Measurements from ENCODE around the gene FOXJ3. TPM values are rescaled to one million over a fixed set of nuclear protein-coding genes. Genes with fewer than 3 reads are reported as not detected.

FOXJ3 gene
- total RNA-seq, 6 donors from 2014 or later = 21.6 to 81.4 (median 39.3) TPM

- no peak overlapping the region for H3K4me3 ChIP-seq
- peaks cover 0 to 8% (median 0%) of the 10 kb centered on the region in 4 donors for H3K36me3 ChIP-seq
- H3K4me1 ChIP-seq = peaks cover 4 to 14% (median 9%) of the 10 kb centered on the region in 4 donors
- ATAC-seq (ENCODE audit: low FRiP score in 2 of 2) (peak in 1 of 2 donors; percentile 30), DNase-seq (no peak)
- no peak overlapping the region for H3K27ac ChIP-seq
- no peak for TF ChIP-seq EP300 (IDR thresholded peaks at IDR 0.05)
- TF ChIP-seq POLR2AphosphoS5 (IDR thresholded peaks at IDR 0.05) = no peak
- TF ChIP-seq, protein P1, sequence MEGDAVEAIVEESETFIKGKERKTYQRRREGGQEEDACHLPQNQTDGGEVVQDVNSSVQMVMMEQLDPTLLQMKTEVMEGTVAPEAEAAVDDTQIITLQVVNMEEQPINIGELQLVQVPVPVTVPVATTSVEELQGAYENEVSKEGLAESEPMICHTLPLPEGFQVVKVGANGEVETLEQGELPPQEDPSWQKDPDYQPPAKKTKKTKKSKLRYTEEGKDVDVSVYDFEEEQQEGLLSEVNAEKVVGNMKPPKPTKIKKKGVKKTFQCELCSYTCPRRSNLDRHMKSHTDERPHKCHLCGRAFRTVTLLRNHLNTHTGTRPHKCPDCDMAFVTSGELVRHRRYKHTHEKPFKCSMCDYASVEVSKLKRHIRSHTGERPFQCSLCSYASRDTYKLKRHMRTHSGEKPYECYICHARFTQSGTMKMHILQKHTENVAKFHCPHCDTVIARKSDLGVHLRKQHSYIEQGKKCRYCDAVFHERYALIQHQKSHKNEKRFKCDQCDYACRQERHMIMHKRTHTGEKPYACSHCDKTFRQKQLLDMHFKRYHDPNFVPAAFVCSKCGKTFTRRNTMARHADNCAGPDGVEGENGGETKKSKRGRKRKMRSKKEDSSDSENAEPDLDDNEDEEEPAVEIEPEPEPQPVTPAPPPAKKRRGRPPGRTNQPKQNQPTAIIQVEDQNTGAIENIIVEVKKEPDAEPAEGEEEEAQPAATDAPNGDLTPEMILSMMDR (IDR thresholded peaks at IDR 0.05) = no peak
- no peak for TF ChIP-seq POLR2A (IDR thresholded peaks at IDR 0.05)
- no peaks in the 10 kb centered on the region for H3K27me3 ChIP-seq
- WGBS, 2 donors = 63 to 69% methylated on average over 4 of the region's 4 CpGs
- H3K9me3 ChIP-seq = no peaks in the 10 kb centered on the region
Observed at GRCh38 chr1:42266253-42267135, 68.5 kb downstream of the FOXJ3 start.

GRCh38 chr1:42264511-42265190, 70.4 kb downstream of the FOXJ3 start:
- H3K27me3 ChIP-seq = no peaks in the 10 kb centered on the region
- ATAC-seq (ENCODE audit: low FRiP score in 2 of 2) = no peak

DNA sequence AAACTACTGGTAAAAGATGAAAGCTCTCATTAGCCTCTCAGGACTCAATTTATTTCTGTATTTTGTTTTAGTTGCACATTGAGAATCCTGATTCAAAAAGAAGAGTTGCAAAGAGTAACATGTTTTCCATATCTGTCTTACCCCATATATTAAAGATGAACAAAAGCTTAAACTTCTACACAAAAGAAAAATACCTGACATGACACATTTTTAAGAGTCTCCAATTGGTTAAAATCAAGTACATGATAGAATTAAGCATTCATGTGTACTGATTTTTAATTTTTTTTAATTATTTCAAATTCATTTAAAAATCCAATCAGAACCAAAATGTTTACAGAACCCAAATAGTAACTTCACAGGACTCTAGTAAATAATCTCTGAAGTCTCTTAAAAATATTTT, 72.0 kb downstream of the FOXJ3 start:
- Histone ChIP-seq H3K36me3 (peaks cover 0 to 11% (median 0%) of the 10 kb centered on the region in 4 donors), H3K4me3 (no peak overlapping the region), H3K4me1 (peaks cover 14 to 31% (median 26%) of the 10 kb centered on the region in 4 donors), H3K27me3 (no peaks in the 10 kb centered on the region), H3K9me3 (no peaks in the 10 kb centered on the region), H3K27ac (no peak overlapping the region)
- TF ChIP-seq POLR2AphosphoS5 (IDR thresholded peaks at IDR 0.05) = no peak
- TF ChIP-seq EP300 (IDR thresholded peaks at IDR 0.05) = no peak
- TF ChIP-seq POLR2A (IDR thresholded peaks at IDR 0.05) = no peak
- TF ChIP-seq, protein P1 (IDR thresholded peaks at IDR 0.05) = no peak
- no peak for DNase-seq
- ATAC-seq (ENCODE audit: low FRiP score in 2 of 2) = no peak

More at GRCh38 chr1:42264511-42265190, 70.4 kb downstream of the FOXJ3 start:
- Histone ChIP-seq H3K9me3 (no peaks in the 10 kb centered on the region), H3K27ac (no peak overlapping the region), H3K4me3 (no peak overlapping the region), H3K4me1 (peaks cover 7 to 21% (median 15%) of the 10 kb centered on the region in 4 donors), H3K36me3 (peaks cover 0 to 11% (median 0%) of the 10 kb centered on the region in 4 donors)
- TF ChIP-seq EP300 (IDR thresholded peaks at IDR 0.05) (no peak), POLR2AphosphoS5 (IDR thresholded peaks at IDR 0.05) (no peak), POLR2A (IDR thresholded peaks at IDR 0.05) (no peak)
- TF ChIP-seq, protein P1 (IDR thresholded peaks at IDR 0.05) = no peak
- WGBS, 2 donors = 70 to 83% methylated on average over 4 of the region's 4 CpGs
- no peak for DNase-seq

- Histone ChIP-seq H3K9me3 (no peaks in the 10 kb centered on the region), H3K27ac (peak overlapping the region in 2 of 4 donors; percentile 21 to 57), H3K4me3 (no peak overlapping the region), H3K36me3 (peaks cover 0 to 11% (median 0%) of the 10 kb centered on the region in 4 donors), H3K27me3 (no peaks in the 10 kb centered on the region), H3K4me1 (peaks cover 7 to 21% (median 20%) of the 10 kb centered on the region in 4 donors)
- no peak for ATAC-seq (ENCODE audit: low FRiP score in 2 of 2)
- 80 to 88% methylated on average over 1 of the region's 1 CpG for WGBS, 2 donors
- TF ChIP-seq EP300 (IDR thresholded peaks at IDR 0.05) = no peak
- no peak for TF ChIP-seq POLR2AphosphoS5 (IDR thresholded peaks at IDR 0.05)
- TF ChIP-seq, protein P1 (IDR thresholded peaks at IDR 0.05) = no peak
- no peak for TF ChIP-seq POLR2A (IDR thresholded peaks at IDR 0.05)
- DNase-seq = no peak
Observed at GRCh38 chr1:42260376-42261070, 74.5 kb downstream of the FOXJ3 start.
